NCI-H187 treated with DMSO at 0.1 percent for 48 hours (cell line): Measurements from ENCODE around the gene MESP2.

ENCODE experiments used
- DNase-seq: peaks from one replicate; lab custom pipeline; 2025; lab: John Stamatoyannopoulos, UW

The MESP2 gene

GRCh38 chr15:89776274-89777072, at the start of gene MESP2:
Gene MESP2, plus strand, starts transcription at chr15:89776332. Its CDS starts 26 bp downstream, at chr15:89776358.
- DNase-seq, result no peak

DNA sequence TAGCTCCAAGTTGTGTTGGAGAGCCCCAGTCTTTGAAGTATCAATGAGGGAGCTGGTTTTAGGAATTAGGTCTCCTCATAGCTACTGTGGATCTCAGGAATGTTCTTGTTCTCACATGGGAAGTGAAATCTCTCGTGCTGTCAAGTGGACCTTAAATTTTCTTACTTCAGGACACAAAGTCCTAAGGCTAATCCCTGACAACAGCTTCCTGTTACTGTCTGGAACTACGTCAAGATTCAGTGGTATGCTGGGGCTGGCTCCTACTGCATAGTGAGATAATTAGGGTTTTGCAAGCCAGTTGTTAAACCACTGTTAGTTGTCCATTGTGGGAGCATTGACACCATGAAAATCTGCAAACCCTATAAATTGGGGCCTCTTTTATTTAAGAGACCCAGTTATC, 47.9 kb upstream of the MESP2 start:
- no peak for DNase-seq

DNA sequence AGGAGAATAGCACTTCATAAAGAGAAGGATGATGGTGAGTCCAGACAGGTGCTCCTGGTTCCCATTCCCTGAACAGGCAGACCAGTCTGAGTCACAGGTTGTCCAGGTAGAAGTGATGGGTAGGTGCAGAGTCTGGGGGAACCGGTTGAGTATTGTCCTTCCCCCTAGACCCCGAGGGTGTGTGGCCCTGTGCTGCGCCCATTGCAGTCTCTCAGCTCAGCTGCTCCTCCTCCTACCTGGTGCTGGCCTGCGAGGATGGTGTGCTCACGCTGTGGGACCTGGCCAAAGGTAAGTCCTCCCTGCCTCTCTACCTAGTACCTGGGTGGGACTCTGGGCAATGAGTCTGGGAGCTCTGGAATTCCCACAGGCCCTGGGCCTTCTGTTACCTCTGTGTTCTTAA, 44.9 kb upstream of the MESP2 start:
- DNase-seq, result no peak

- DNase-seq, result no peak
These were observed 43.5 kb upstream of the MESP2 start for GRCh38 chr15:89732451-89733172.

GRCh38 chr15:89735773-89736172, 40.4 kb upstream of the MESP2 start:
- no peak for DNase-seq

DNA sequence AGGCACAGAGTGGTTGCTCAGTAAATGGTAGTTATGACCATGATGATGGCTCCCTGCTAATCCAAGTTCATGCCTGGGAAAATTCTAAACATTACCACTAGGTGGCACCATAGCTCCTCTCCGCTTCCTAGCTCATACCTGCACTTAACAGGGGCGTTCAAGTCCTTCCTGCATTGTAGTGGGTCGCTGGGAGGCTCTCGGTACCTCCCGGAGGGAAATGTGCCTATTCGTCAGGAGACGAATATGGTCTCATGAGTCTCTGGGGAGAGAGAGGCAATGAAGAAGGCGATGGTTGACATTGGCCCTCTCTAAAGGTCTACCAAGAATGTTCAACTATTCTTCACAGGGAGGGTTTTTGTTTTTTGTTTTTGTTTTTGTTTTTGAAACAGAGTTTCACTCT, 36.0 kb upstream of the MESP2 start:
- peak; percentile 40 for DNase-seq

GRCh38 chr15:89743011-89743410, 33.1 kb upstream of the MESP2 start:
- DNase-seq, result no peak

- no peak for DNase-seq
These were observed 32.5 kb upstream of the MESP2 start for GRCh38 chr15:89743594-89743993.

GRCh38 chr15:89745131-89745530, 31.0 kb upstream of the MESP2 start:
- no peak for DNase-seq

GRCh38 chr15:89745768-89746167, 30.4 kb upstream of the MESP2 start:
- no peak for DNase-seq

DNA sequence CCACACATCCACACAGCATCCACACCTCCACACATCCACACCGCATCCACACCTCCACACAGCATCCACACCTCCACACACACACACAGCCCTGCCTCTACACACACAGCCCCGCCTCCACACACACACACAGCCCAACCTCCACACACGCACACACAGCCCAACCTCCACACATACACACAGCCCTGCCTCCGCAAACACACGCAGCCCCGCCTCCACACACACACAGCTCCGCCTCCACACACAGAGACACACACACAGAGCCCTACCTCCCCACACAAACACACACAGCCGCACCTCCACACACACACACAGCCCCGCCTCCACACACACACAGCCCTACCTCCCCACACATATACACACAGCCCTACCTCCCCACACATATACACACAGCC, 29.7 kb upstream of the MESP2 start:
- DNase-seq, result no peak

- no peak for DNase-seq
These were observed 28.1 kb upstream of the MESP2 start for GRCh38 chr15:89747708-89748682.

- DNase-seq, result no peak
These were observed 27.1 kb upstream of the MESP2 start for GRCh38 chr15:89749054-89749453.

DNA sequence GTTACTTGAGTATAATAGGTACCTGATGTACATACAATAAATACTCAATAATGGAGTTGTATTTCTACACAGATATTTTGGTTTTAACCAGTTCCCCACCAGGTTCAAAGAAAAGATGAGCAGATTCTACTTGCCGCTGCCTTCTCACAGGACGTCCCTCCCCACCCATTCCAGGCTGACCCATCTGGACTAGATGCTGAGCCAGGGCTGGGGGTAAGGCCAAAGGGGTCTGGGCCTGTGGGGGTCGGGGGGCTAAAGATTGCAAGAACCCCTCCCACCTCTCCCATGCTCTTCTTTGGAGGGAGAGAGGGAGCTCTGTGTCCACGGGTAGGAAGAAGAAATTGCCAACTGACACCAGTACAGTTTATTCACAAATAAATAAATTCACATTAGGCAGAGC, 26.6 kb upstream of the MESP2 start:
- DNase-seq, result no peak

GRCh38 chr15:89749951-89750559, 26.1 kb upstream of the MESP2 start:
- DNase-seq, result no peak

DNA sequence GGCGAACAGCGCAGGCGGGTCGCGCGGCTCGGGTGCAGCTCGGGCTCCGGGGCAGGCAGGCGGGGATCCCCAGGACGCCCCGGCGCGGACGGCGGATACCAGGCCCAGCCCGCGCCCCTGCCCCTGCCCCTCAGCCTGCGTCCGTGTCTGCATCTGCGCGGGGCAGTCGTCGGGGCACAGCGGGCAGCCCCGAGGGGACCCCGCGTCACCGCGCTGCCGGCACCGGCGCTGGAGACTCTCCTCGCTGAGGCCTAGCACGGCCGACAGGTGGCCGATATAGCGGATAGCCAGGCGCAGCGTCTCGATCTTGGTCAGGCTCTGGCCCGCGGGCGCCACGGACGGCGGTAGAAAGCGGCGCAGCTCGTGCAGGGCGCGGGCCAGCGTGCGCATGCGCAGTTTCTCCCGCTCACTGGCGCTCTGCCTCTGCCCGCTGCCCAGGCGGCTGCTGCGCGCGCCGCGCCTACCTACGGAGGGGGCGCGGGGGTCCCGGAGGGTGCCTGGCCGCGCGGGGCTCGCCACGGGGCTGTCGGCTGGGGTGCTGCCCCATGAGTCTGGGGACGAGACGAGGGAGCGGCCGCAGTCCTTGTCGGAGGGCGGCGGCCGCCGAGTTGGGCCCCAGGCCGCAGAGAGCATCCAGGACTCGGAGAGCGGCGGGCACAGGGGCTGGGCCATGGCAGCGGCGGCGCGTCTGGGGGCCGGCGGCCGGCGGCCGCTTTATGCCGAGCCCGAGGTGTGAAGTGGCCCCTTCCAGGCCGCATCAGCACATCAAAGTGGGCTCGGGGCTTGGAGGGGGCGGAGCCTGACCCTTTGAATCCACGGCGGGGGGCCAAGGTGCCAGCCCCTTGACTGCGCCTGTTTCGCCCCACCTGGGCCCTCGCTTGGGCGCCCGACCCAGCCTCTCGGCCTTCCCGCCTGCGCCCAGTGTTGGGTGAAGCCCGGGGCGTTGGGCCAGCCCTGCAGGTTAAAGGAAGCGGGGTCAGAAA, 25.3 kb upstream of the MESP2 start, which contains the start of gene MESP1:
TSS of gene MESP1 (minus strand) at position 690 of the 983 bp plus-strand sequence. CDS start at position 672, 18 bp downstream.
- DNase-seq, result peak; percentile 30

DNA sequence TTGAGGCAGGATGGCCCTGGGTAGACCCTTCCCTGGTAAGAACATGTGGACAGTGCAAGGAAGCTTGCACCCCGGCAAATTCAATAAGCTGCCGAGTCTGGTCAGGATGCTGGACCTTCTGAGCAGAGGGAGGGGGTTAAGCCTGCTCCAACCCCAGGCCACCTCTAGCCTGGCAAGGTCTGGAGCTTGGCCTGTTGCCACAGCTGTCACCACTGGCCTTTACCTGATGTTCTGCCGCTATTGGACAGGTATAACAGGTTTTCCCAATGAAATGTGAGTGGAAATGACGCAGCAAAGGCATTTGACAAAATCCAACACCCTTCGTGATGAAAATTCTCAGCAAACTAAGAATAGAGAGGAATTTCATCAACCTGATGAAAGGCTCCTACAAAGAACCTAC, 24.4 kb upstream of the MESP2 start:
- no peak for DNase-seq

DNA sequence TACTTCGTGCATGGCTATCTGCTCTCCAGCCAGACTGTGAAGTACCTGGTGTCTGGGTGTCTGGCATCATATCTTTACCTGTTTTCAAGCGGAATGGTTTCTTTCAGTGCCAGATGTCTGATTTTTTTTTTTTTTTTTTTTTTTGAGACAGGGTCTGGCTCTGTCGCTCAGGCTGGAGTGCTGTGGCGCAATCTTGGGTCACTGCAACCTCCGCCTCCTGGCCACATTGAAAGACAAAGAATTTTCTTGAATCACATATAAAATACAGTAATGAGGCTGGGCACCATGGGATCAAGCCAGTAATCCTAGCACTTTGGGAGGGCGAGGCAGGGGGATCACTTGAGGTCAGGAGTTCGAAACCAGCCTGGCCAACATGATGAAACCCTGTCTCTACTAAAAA, 22.3 kb upstream of the MESP2 start:
- DNase-seq, result no peak

- no peak for DNase-seq
These were observed 21.6 kb upstream of the MESP2 start for GRCh38 chr15:89754361-89755154.

DNA sequence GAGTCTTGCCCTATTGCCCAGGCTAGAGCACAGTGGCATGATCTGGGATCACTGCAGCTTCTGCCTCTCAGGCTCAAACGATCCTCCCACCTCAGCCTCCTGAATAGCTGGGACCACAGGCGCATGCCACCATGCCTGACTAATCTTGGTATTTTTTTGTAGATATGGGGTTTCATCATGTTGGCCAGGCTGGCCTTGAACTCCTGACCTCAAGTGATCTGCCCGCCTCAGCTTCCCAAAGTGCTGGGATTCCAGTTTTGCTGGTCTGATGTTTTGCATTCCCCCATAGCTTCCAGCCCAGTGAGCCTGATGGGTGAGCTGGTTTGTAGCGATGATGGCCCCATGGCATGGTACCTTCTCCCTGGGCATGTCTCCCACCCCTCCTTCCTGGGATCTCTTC, 20.4 kb upstream of the MESP2 start:
- DNase-seq, result no peak
